Activated effector memory CD4-positive, alpha-beta T cell treated with anti-CD3 and anti-CD28 coated beads, Interleukin-2, amount 50 U/mL, for 16 hours (primary cell): ENCODE results near the gene GRID2.

ENCODE experiments used
- DNase-seq: peaks from one replicate; pipeline ENCODE4 v3.0.0-alpha.2; 2020

The GRID2 gene

GRCh38 chr4:92535599-92535998 lies 231.8 kb downstream of the GRID2 start:
- DNase-seq = no peak

- no peak for DNase-seq
These were observed 247.8 kb downstream of the GRID2 start for GRCh38 chr4:92551616-92552015.

GRCh38 chr4:92566269-92566668 lies 262.5 kb downstream of the GRID2 start:
- no peak for DNase-seq

GRCh38 chr4:92580816-92581215 lies 277.1 kb downstream of the GRID2 start:
- DNase-seq = no peak

GRCh38 chr4:92599044-92599443 lies 295.3 kb downstream of the GRID2 start:
- no peak for DNase-seq

- no peak for DNase-seq
These were observed 296.9 kb downstream of the GRID2 start for GRCh38 chr4:92600638-92601037.

GRCh38 chr4:92606227-92606626 lies 302.5 kb downstream of the GRID2 start:
- no peak for DNase-seq

GRCh38 chr4:92615049-92615448 lies 311.3 kb downstream of the GRID2 start:
- DNase-seq = no peak

- DNase-seq = no peak
These were observed 315.2 kb downstream of the GRID2 start for GRCh38 chr4:92618968-92619367.

GRCh38 chr4:92629302-92629701 lies 325.5 kb downstream of the GRID2 start:
- DNase-seq = no peak

- no peak for DNase-seq
These were observed 331.1 kb downstream of the GRID2 start for GRCh38 chr4:92634882-92635281.

- DNase-seq = no peak
These were observed 332.5 kb downstream of the GRID2 start for GRCh38 chr4:92636038-92636806.

- DNase-seq = no peak
These were observed 337.6 kb downstream of the GRID2 start for GRCh38 chr4:92641409-92641808.

GRCh38 chr4:92646826-92647225 lies 343.1 kb downstream of the GRID2 start:
- no peak for DNase-seq

- DNase-seq = no peak
These were observed 347.8 kb downstream of the GRID2 start for GRCh38 chr4:92651536-92651935.

- no peak for DNase-seq
These were observed 350.3 kb downstream of the GRID2 start for GRCh38 chr4:92654084-92654483.

GRCh38 chr4:92657695-92658094 lies 353.9 kb downstream of the GRID2 start:
- no peak for DNase-seq

GRCh38 chr4:92658318-92658717 lies 354.6 kb downstream of the GRID2 start:
- no peak for DNase-seq

- no peak for DNase-seq
These were observed 374.0 kb downstream of the GRID2 start for GRCh38 chr4:92677805-92678204.

GRCh38 chr4:92678292-92678691 lies 374.5 kb downstream of the GRID2 start:
- DNase-seq = no peak

GRCh38 chr4:92679149-92679548 lies 375.4 kb downstream of the GRID2 start:
- no peak for DNase-seq

- no peak for DNase-seq
These were observed 410.9 kb downstream of the GRID2 start for GRCh38 chr4:92714640-92715039.

- no peak for DNase-seq
These were observed 429.5 kb downstream of the GRID2 start for GRCh38 chr4:92733231-92733630.

GRCh38 chr4:92735025-92735665 lies 431.4 kb downstream of the GRID2 start:
- DNase-seq = no peak

- no peak for DNase-seq
These were observed 456.7 kb downstream of the GRID2 start for GRCh38 chr4:92760433-92760832.
